Stimulated activated CD4-positive, alpha-beta T cell treated with anti-CD3 and anti-CD28 coated beads, Interleukin-1b, Interleukin-23, amount 100 ng/mL, for 4 hours (primary cell): ENCODE data around the gene ADCY5.

Experiments
- DNase-seq, 2 donors: peaks; one replicate each; pipeline ENCODE4 v3.0.0-alpha.2; 2020; ENCODE audit warnings: low read depth in 2 of 2

The ADCY5 gene

GRCh38 chr3:123301331-123302184, 147.3 kb downstream of the ADCY5 start:
- DNase-seq: no peak

GRCh38 chr3:123300583-123300982, 148.3 kb downstream of the ADCY5 start:
- no peak for DNase-seq

- no peak for DNase-seq
Observed at GRCh38 chr3:123300056-123300455, 148.8 kb downstream of the ADCY5 start.

- no peak for DNase-seq
Observed at GRCh38 chr3:123299581-123299980, 149.3 kb downstream of the ADCY5 start.

- DNase-seq: no peak
Observed at GRCh38 chr3:123298903-123299302, 150.0 kb downstream of the ADCY5 start.

GRCh38 chr3:123297627-123297899, 151.3 kb downstream of the ADCY5 start:
- no peak for DNase-seq

- DNase-seq: no peak
Observed at GRCh38 chr3:123296836-123297626, 151.9 kb downstream of the ADCY5 start.

GRCh38 chr3:123296261-123296660, 152.6 kb downstream of the ADCY5 start:
- no peak for DNase-seq

GRCh38 chr3:123295901-123296250, 153.0 kb downstream of the ADCY5 start:
- no peak for DNase-seq

GRCh38 chr3:123295171-123295900, 153.6 kb downstream of the ADCY5 start:
- DNase-seq: no peak

- DNase-seq: no peak
Observed at GRCh38 chr3:123294296-123294938, 154.5 kb downstream of the ADCY5 start.

- no peak for DNase-seq
Observed at GRCh38 chr3:123292321-123293310, 156.3 kb downstream of the ADCY5 start.

GRCh38 chr3:123291404-123291803, 157.5 kb downstream of the ADCY5 start:
- no peak for DNase-seq

GRCh38 chr3:123290962-123291361, 157.9 kb downstream of the ADCY5 start:
- DNase-seq: no peak

- DNase-seq: no peak
Observed at GRCh38 chr3:123290107-123290930, 158.6 kb downstream of the ADCY5 start.

- no peak for DNase-seq
Observed at GRCh38 chr3:123289391-123290106, 159.3 kb downstream of the ADCY5 start.

GRCh38 chr3:123287962-123288302, 161.0 kb downstream of the ADCY5 start:
- DNase-seq: no peak

- no peak for DNase-seq
Observed at GRCh38 chr3:123287051-123287961, 161.6 kb downstream of the ADCY5 start.
